IPS-18a (cell line): ENCODE data around the gene PLEKHA1.

ENCODE experiments used
- H3K27ac ChIP-seq: one replicate; pipeline ENCODE4 v1.5.1; 2013; ENCODE audit warnings: low read length
- H3K27me3 ChIP-seq: one replicate; pipeline ENCODE4 v1.6.1; 2013; ENCODE audit warnings: mild to moderate bottlenecking, low read length; ENCODE audit not compliant: control insufficient read depth, insufficient read depth
- H3K36me3 ChIP-seq: one replicate; pipeline ENCODE4 v1.6.1; 2013; ENCODE audit warnings: low read depth, low read length; ENCODE audit not compliant: control insufficient read depth
- H3K4me1 ChIP-seq: one replicate; pipeline ENCODE4 v1.6.1; 2013; ENCODE audit warnings: low read depth, low read length; ENCODE audit not compliant: control insufficient read depth
- H3K4me3 ChIP-seq: one replicate; pipeline ENCODE4 v1.5.1; 2013; ENCODE audit warnings: low read length
- H3K9ac ChIP-seq: one replicate; pipeline ENCODE4 v1.6.1; 2013; ENCODE audit warnings: mild to moderate bottlenecking, low read length, moderate library complexity
- H3K9me3 ChIP-seq: one replicate; pipeline ENCODE4 v1.6.1; 2013; ENCODE audit warnings: low read depth, low read length; ENCODE audit not compliant: control insufficient read depth

The PLEKHA1 gene

GRCh38 chr10:122417667-122418066 lies 43.2 kb downstream of the PLEKHA1 start:
- Histone ChIP-seq H3K27ac (no peak overlapping the region), H3K4me1 (peaks cover 5% of the 10 kb centered on the region), H3K9me3 (no peaks in the 10 kb centered on the region), H3K36me3 (peaks cover 23% of the 10 kb centered on the region), H3K9ac (no peak overlapping the region), H3K4me3 (no peak overlapping the region), H3K27me3 (no peaks in the 10 kb centered on the region)

GRCh38 chr10:122419016-122419415 lies 44.5 kb downstream of the PLEKHA1 start:
- Histone ChIP-seq H3K4me1 (peaks cover 5% of the 10 kb centered on the region), H3K4me3 (no peak overlapping the region), H3K27ac (no peak overlapping the region), H3K36me3 (peaks cover 21% of the 10 kb centered on the region), H3K9me3 (no peaks in the 10 kb centered on the region), H3K9ac (no peak overlapping the region), H3K27me3 (no peaks in the 10 kb centered on the region)

DNA sequence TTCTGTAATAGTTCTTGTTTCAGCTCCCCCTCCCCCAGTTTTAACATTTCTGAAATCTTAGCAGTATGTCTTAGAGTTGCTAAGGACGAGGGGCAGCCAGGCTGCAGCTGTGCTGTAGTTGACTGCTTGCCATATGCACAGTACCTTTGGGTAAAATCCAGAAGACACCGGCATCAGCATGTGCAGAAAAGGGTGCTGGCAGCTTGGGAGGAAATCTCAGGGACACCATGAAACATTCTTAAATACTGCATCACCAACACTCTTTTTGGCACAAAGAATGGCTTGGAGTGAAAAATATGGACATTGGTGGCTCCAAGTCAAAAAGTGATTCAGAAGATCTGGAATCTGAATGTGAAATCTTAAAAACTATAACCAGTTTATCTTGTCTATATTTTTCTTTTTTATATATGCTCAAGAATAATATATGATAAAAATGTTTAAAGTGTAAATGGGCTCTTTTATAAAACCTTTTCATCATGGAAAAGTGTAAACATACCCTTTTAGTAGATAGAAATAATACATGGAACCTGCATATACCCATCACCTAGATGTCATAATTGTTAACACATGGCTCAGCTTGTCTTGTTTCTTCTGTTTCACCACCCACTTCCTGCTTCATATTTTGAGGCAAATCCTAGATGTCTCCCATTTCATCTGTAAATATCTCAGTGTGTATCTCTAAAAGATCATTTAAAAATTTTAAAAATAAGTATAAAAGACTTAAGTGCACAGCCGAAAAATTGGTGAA lies 45.5 kb downstream of the PLEKHA1 start:
- H3K27me3 ChIP-seq = no peaks in the 10 kb centered on the region
- H3K9me3 ChIP-seq = no peaks in the 10 kb centered on the region
- peaks cover 20% of the 10 kb centered on the region for H3K36me3 ChIP-seq
- no peak overlapping the region for H3K9ac ChIP-seq
- H3K4me1 ChIP-seq = peaks cover 5% of the 10 kb centered on the region
- no peak overlapping the region for H3K4me3 ChIP-seq
- H3K27ac ChIP-seq = no peak overlapping the region

GRCh38 chr10:122420624-122421007 lies 46.1 kb downstream of the PLEKHA1 start:
- peaks cover 20% of the 10 kb centered on the region for H3K36me3 ChIP-seq
- H3K4me1 ChIP-seq = peaks cover 5% of the 10 kb centered on the region
- no peak overlapping the region for H3K4me3 ChIP-seq
- no peak overlapping the region for H3K9ac ChIP-seq
- H3K9me3 ChIP-seq = no peaks in the 10 kb centered on the region
- H3K27me3 ChIP-seq = no peaks in the 10 kb centered on the region
- no peak overlapping the region for H3K27ac ChIP-seq

- Histone ChIP-seq H3K27ac (no peak overlapping the region), H3K9me3 (no peaks in the 10 kb centered on the region), H3K9ac (no peak overlapping the region), H3K4me1 (peaks cover 5% of the 10 kb centered on the region), H3K4me3 (no peak overlapping the region), H3K36me3 (peaks cover 15% of the 10 kb centered on the region), H3K27me3 (no peaks in the 10 kb centered on the region)
These were observed 46.6 kb downstream of the PLEKHA1 start for GRCh38 chr10:122421054-122421625.

DNA sequence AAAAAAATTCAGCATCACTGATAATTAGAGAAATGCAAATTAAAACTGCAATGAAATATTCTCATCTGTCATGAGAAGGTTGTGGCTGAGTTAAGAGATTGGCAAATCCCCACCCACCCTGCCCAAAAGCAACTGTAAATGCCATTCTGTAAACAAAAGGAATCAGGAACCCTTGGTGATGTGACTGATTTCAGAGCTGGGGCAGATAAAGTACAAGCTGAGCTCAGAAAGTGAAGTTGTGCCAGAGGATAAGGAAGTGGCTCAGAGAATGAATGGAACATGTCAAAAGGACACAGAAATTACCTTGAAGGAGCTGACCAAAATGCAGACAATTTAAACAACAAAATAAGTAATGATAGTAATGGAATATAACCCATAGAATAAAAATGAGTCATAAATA lies 47.2 kb downstream of the PLEKHA1 start:
- Histone ChIP-seq H3K9ac (no peak overlapping the region), H3K27ac (no peak overlapping the region), H3K9me3 (no peaks in the 10 kb centered on the region), H3K27me3 (no peaks in the 10 kb centered on the region), H3K4me1 (peaks cover 5% of the 10 kb centered on the region), H3K4me3 (no peak overlapping the region), H3K36me3 (peaks cover 10% of the 10 kb centered on the region)

DNA sequence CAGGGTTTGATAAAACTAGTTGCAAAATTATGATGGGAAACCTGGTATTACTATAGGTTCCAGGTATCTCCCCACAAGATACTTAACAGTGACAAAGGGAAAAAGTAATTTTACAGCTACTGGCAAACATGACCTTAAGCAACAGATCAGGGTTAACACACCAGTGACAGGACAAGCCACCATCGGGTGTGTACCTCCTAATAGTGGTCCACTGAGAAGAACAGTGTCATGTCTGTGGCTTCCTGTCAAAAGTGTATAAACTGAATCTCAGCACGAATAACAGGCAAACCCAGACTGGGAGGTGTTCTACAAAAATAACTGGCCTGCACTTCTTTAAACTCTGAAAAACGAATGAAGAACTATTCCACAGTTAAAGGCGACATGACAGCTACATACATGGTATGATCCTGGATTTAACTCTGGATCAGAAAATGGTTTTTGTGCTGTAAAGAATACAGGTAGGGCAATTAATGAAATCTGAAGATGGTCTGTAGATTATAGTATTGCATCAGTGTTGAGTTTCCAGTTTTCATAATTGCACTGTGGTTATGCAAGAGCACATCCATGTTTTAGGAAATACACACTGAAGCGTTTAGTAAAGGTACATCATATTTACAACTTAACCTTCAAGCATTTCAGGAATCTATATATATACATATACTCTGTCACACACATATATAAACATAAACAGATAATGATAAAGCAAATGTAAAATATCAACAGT lies 47.9 kb downstream of the PLEKHA1 start:
- Histone ChIP-seq H3K9me3 (no peaks in the 10 kb centered on the region), H3K27me3 (no peaks in the 10 kb centered on the region), H3K27ac (no peak overlapping the region), H3K4me1 (peaks cover 5% of the 10 kb centered on the region), H3K36me3 (peaks cover 10% of the 10 kb centered on the region), H3K4me3 (no peak overlapping the region), H3K9ac (no peak overlapping the region)

- H3K27ac ChIP-seq = no peak overlapping the region
- H3K27me3 ChIP-seq = no peaks in the 10 kb centered on the region
- peaks cover 5% of the 10 kb centered on the region for H3K4me1 ChIP-seq
- no peak overlapping the region for H3K9ac ChIP-seq
- H3K4me3 ChIP-seq = no peak overlapping the region
- H3K9me3 ChIP-seq = no peaks in the 10 kb centered on the region
- peaks cover 15% of the 10 kb centered on the region for H3K36me3 ChIP-seq
These were observed 49.6 kb downstream of the PLEKHA1 start for GRCh38 chr10:122424059-122424458.

DNA sequence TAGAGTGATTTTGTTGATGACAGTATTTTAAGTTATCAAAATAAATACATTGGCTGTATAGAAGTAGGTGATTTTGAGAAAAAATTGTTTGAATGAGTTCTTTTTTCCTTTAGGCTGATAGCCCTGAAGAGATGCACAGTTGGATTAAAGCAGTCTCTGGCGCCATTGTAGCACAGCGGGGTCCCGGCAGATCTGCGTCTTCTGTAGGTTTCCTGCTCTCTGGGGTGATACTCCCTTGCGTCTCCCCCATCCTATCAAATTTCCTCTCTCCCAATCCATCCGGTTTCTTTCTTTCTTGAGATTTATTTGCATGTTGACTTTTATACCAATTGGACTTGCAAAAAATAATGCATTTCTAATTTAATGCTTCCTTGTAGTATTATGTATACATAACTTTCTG lies 52.3 kb downstream of the PLEKHA1 start:
- H3K27ac ChIP-seq = no peak overlapping the region
- no peaks in the 10 kb centered on the region for H3K9me3 ChIP-seq

GRCh38 chr10:122427280-122427679 lies 52.8 kb downstream of the PLEKHA1 start:
- H3K27ac ChIP-seq = no peak overlapping the region
- no peak overlapping the region for H3K9ac ChIP-seq
- no peak overlapping the region for H3K4me3 ChIP-seq
- H3K9me3 ChIP-seq = no peaks in the 10 kb centered on the region
- H3K36me3 ChIP-seq = peaks cover 26% of the 10 kb centered on the region
- no peaks in the 10 kb centered on the region for H3K4me1 ChIP-seq
- no peaks in the 10 kb centered on the region for H3K27me3 ChIP-seq

More for the DNA sequence above, 52.3 kb downstream of the PLEKHA1 start:
- H3K36me3 ChIP-seq = peaks cover 26% of the 10 kb centered on the region
- H3K27me3 ChIP-seq = no peaks in the 10 kb centered on the region
- H3K4me1 ChIP-seq = no peaks in the 10 kb centered on the region
- H3K4me3 ChIP-seq = no peak overlapping the region
- H3K9ac ChIP-seq = no peak overlapping the region

DNA sequence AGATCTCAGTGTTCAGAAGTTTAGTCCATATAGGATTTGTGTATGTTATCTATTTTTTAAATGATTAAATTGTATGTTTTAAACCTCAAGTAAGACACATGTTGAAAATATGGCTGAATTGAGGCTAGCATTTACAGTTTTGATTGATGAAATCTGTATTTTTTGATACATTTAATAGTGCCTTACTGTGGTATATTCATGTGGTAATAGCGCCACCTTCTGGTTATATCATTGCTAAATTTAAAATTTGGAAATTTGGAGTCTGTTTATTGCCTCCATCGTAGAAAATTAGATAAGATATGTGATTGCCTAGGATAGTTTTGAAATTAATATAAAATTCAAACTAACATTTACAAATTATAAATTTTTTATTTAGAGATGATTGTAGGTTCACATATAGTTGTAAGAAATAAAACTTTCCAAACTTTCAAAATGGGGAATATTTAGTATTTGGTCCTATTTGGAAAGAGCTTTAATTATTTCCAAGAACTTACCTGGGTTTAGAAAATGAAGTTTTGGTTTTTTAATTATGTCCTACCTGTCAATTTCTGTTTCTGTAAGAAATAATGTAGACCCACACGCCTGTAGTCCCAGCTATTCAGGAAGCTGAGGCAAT lies 60.8 kb downstream of the PLEKHA1 start:
- Histone ChIP-seq H3K27me3 (no peaks in the 10 kb centered on the region), H3K9ac (no peak overlapping the region), H3K4me3 (no peak overlapping the region), H3K9me3 (no peaks in the 10 kb centered on the region), H3K27ac (no peak overlapping the region), H3K36me3 (peaks cover 7% of the 10 kb centered on the region), H3K4me1 (no peaks in the 10 kb centered on the region)
